Natural killer cell (primary cell): Measurements from ENCODE around the gene SLN. TPM values are rescaled to one million over a fixed set of nuclear protein-coding genes. Genes with fewer than 3 reads are reported as not detected.

ENCODE experiments used
- ATAC-seq, 3 donors: fragments of 150-1000 bp in 2 of 3; fragments of 200-7000 bp in 1 of 3; cut with Tn5 transposase; 1 replicate in 1 of 3; 2 replicates in 2 of 3; pipeline ENCODE4 v1.10.0; 2021; ENCODE audit warnings: mild to moderate bottlenecking in 2 of 3, moderate library complexity in 2 of 3
- DNase-seq, 2 donors: peaks; one replicate each; pipeline versions ENCODE4 v3.0.0 to v3.0.0-alpha.2; 2013 to 2021; ENCODE audit warnings: mixed read lengths in 1 of 2
- H3K27ac ChIP-seq: one replicate; pipeline ENCODE4 v1.5.1; 2013; ENCODE audit warnings: mild to moderate bottlenecking, low read length
- H3K27me3 ChIP-seq: one replicate; pipeline ENCODE4 v1.6.1; 2013; ENCODE audit warnings: low read length; ENCODE audit not compliant: control insufficient read depth, insufficient read depth
- H3K36me3 ChIP-seq: one replicate; pipeline ENCODE4 v1.6.1; 2013; ENCODE audit warnings: low read length; ENCODE audit not compliant: control insufficient read depth, insufficient read depth
- H3K4me1 ChIP-seq: one replicate; pipeline ENCODE4 v1.6.1; 2013; ENCODE audit warnings: low read length; ENCODE audit not compliant: control insufficient read depth, insufficient read depth
- H3K4me3 ChIP-seq: one replicate; pipeline ENCODE4 v1.5.1; 2013; ENCODE audit warnings: low read length
- H3K9me3 ChIP-seq: one replicate; pipeline ENCODE4 v1.6.1; 2013; ENCODE audit warnings: low read length; ENCODE audit not compliant: control insufficient read depth, insufficient read depth
- H3K27ac Mint-ChIP-seq, 2 donors: one replicate each; pipeline ENCODE4 v1.8.0; 2022; ENCODE audit warnings: mild to moderate bottlenecking in 2 of 2, mixed read lengths in 2 of 2, moderate library complexity in 1 of 2
- H3K27me3 Mint-ChIP-seq, 2 donors: one replicate each; pipeline ENCODE4 v1.8.0; 2022; ENCODE audit warnings: low read depth in 2 of 2, mixed read lengths in 2 of 2
- H3K36me3 Mint-ChIP-seq: one replicate; pipeline ENCODE4 v1.8.0; 2022; ENCODE audit warnings: mixed read lengths
- H3K4me1 Mint-ChIP-seq, 2 donors: one replicate each; pipeline ENCODE4 v1.8.0; 2022; ENCODE audit warnings: mixed read lengths in 2 of 2
- H3K4me3 Mint-ChIP-seq: one replicate; pipeline ENCODE4 v1.8.0; 2022; ENCODE audit warnings: mild to moderate bottlenecking, moderate library complexity, mixed read lengths
- H3K9me3 Mint-ChIP-seq, 2 donors: one replicate each; pipeline ENCODE4 v1.8.0; 2022; ENCODE audit warnings: mixed read lengths in 2 of 2
- WGBS: methylation state at CpG from one replicate; pipeline ENCODE4 v1.1.7; 2013; ENCODE audit warnings: missing lambda C conversion rate; ENCODE audit not compliant: insufficient coverage; 5-methylcytosine and 5-hydroxymethylcytosine counted together
- intact Hi-C: fragments of 100-400 bp; cut with micrococcal nuclease; formaldehyde crosslinking; loops from one replicate; pipeline ENCODE4 v1.14.2; 2022
- total RNA-seq, 4 donors: library from RNA; stranded (reverse); fragments of 120-200 nt in 1 of 4; gene quantifications; one replicate each; pipeline versions ENCODE4 v1.2.3 to v1.2.4, GENCODE V29; 2013 to 2022
- TF ChIP-seq, protein P1 (sequence below): fragments of 200-600 bp; IDR thresholded peaks from one replicate; pipeline ENCODE4 v1.8.0; 2022; ENCODE audit warnings: antibody characterized with exemption

Gene SLN
- total RNA-seq, 3 donors from 2014 or later (not counting 1 experiment from before 2014, with no cell fraction given): not detected

DNA sequence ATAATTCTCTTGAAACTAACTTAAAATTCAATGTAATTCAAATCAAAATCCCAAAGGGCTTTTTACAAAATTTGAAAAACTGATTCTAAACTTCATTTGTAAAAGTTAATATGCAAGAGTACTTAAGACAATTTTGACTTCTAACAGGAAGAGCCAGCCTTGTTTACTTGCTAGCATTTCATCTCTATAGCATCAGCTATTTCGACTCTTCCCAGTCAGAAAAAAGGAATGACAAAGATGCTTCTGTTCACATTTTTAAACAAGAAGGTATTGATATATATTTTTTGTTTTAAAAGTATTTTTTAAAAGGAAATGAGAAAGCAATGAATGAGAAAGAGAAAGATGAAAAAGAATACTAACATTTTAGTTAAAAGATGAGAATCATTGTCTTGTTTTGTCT lies 16.4 kb downstream of the SLN start:
- peaks cover 0 to 5% of the 10 kb centered on the region in 2 donors for H3K4me1 Mint-ChIP-seq
- intact Hi-C loops: no loop called here
- H3K36me3 ChIP-seq: no peaks in the 10 kb centered on the region

DNA sequence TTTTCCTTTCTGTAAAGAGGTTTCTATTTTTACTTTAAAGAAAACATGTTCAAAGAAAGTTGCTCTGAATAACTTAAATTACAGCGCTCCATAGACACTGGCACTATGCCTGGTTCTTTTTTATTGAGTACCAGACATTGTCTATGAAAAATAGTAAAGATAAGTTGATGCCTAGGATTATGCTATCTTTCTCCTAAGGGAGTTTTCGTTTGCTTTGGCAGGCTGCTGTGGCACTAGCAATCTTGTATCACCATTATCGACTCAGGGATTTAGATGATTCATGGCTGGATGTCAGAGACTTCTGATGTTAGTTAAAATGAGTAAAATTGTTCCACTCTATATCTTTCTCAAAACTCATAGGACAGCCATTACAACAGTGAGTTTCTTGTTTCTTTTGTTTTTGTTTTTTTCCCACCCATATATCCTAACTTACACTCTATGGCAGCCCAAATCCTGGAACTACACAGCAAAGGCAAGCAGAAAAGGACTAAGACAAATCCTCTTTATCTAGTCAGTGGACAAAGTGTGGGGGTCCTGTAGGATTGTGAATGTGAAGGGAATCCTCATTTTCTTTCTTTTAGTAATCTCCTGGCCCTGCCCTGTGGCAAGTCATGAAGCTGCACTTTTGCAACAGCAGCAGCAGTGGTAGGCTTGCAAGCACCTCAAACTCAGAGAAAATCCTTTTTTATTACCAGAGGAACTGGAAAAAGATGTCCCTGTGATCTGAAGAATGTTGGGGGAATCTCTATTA lies 20.7 kb downstream of the SLN start:
- no peaks in the 10 kb centered on the region for H3K9me3 Mint-ChIP-seq
- H3K27me3 Mint-ChIP-seq: peaks cover 7 to 14% of the 10 kb centered on the region in 2 donors
- no peak overlapping the region for H3K27ac Mint-ChIP-seq
- intact Hi-C loops: no loop called here
- Histone ChIP-seq H3K27ac (no peak overlapping the region), H3K9me3 (no peaks in the 10 kb centered on the region), H3K4me3 (no peak overlapping the region), H3K4me1 (no peaks in the 10 kb centered on the region), H3K36me3 (no peaks in the 10 kb centered on the region), H3K27me3 (peaks cover 2% of the 10 kb centered on the region)
- WGBS: 82% methylated on average over 3 of the region's 3 CpGs
- DNase-seq (no peak), ATAC-seq (no peak)
- TF ChIP-seq, protein P1, sequence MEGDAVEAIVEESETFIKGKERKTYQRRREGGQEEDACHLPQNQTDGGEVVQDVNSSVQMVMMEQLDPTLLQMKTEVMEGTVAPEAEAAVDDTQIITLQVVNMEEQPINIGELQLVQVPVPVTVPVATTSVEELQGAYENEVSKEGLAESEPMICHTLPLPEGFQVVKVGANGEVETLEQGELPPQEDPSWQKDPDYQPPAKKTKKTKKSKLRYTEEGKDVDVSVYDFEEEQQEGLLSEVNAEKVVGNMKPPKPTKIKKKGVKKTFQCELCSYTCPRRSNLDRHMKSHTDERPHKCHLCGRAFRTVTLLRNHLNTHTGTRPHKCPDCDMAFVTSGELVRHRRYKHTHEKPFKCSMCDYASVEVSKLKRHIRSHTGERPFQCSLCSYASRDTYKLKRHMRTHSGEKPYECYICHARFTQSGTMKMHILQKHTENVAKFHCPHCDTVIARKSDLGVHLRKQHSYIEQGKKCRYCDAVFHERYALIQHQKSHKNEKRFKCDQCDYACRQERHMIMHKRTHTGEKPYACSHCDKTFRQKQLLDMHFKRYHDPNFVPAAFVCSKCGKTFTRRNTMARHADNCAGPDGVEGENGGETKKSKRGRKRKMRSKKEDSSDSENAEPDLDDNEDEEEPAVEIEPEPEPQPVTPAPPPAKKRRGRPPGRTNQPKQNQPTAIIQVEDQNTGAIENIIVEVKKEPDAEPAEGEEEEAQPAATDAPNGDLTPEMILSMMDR: no peak
- H3K4me3 Mint-ChIP-seq: no peak overlapping the region
- peaks cover 0 to 5% of the 10 kb centered on the region in 2 donors for H3K4me1 Mint-ChIP-seq
- peaks cover 5% of the 10 kb centered on the region for H3K36me3 Mint-ChIP-seq

More for the DNA sequence above, 16.4 kb downstream of the SLN start:
- Mint-ChIP-seq H3K27ac (no peak overlapping the region), H3K36me3 (peaks cover 5% of the 10 kb centered on the region), H3K9me3 (no peaks in the 10 kb centered on the region), H3K4me3 (no peak overlapping the region), H3K27me3 (peaks cover 13 to 14% of the 10 kb centered on the region in 2 donors)
- Histone ChIP-seq H3K9me3 (no peaks in the 10 kb centered on the region), H3K4me3 (no peak overlapping the region), H3K27ac (no peak overlapping the region), H3K27me3 (peaks cover 2% of the 10 kb centered on the region), H3K4me1 (no peaks in the 10 kb centered on the region)
- 100% methylated on average over 1 of the region's 1 CpG for WGBS
- TF ChIP-seq, protein P1: no peak
- no peak for DNase-seq
- no peak for ATAC-seq

DNA sequence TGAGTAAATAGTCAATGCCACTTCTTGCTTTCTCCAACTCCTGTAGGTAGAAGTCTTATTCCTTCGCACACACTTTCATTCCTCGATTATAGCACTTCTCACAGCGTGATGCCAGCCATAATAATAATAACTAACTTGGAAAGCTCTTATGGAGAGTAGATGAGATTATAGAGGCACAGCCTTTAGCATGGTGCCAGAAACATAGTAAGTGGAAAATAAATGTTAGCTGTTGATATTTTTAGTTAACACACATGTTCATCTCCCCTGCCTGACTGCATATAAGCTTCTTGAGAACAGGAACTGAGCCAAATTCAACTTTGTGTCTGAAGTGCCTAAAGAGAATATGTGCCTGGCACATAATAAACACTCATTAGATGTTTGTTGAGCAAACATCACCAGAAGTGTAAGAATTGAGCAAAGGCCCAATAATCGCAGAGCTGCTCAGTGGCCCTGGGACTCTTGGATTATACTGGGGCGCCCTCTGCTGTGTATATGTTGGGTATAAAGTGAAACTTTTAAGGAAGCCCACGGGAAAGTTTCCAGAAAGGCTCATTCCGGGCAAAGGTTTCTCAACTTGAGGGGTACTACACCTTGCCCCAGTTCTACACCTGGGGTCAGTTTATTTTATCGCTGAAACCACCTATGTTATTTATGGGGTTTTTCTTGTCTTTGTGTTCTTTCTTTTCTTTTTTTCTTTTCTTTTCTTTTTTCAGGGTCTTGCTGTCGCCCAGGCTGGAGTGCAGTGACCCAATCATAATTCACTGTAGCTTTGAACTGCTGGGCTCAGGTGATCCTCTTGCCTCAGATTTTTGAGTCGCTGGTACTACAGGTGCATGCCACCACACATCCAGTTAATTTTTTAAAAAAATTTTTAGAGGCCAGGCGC lies 22.3 kb downstream of the SLN start:
- Mint-ChIP-seq H3K36me3 (peaks cover 5% of the 10 kb centered on the region), H3K4me1 (peaks cover 0 to 5% of the 10 kb centered on the region in 2 donors), H3K9me3 (no peaks in the 10 kb centered on the region), H3K27ac (no peak overlapping the region), H3K27me3 (peaks cover 7 to 14% of the 10 kb centered on the region in 2 donors), H3K4me3 (no peak overlapping the region)
- H3K27me3 ChIP-seq: peaks cover 2% of the 10 kb centered on the region
- TF ChIP-seq, protein P1: no peak
- DNase-seq (peak in 1 of 2 donors; percentile 67), ATAC-seq (peak in 2 of 3 donors; percentile 44 to 60)
- H3K9me3 ChIP-seq: no peaks in the 10 kb centered on the region
- no peaks in the 10 kb centered on the region for H3K4me1 ChIP-seq
- H3K27ac ChIP-seq: no peak overlapping the region
- H3K4me3 ChIP-seq: no peak overlapping the region
- intact Hi-C loops: loop anchor here (1.0 kb wide), 1 partner anchor 140 kb away; no protein-coding TSS in a partner anchor
- WGBS: 37% methylated on average over 7 of the region's 11 CpGs
- no peaks in the 10 kb centered on the region for H3K36me3 ChIP-seq
